H1 (cell line): ENCODE measurements around the gene KRT222. TPM values are rescaled to one million over a fixed set of nuclear protein-coding genes. Genes with fewer than 3 reads are reported as not detected.

ENCODE experiments used
- CTCF ChIA-PET: fragments of 300-600 bp; sonication (Branson Sonifier 250); formaldehyde crosslinking; loops from one replicate; lab custom pipeline; 2021; ENCODE audit not compliant: partially characterized antibody; lab: Charles Lee
- POLR2A ChIA-PET: fragments of 300-600 bp; sonication (Branson Sonifier 250); formaldehyde crosslinking; loops from one replicate; lab custom pipeline; 2021; ENCODE audit warnings: inconsistent platforms; ENCODE audit not compliant: partially characterized antibody; lab: Charles Lee
- DNase-seq, 2 experiments: peaks; one replicate each; pipeline versions ENCODE4 v3.0.0 to v3.0.0-alpha.2; 2010 to 2022; ENCODE audit warnings: low spot score in 2 of 2, low read depth in 1 of 2, mixed read lengths in 1 of 2
- FAIRE-seq: peaks from 2 replicates; lab custom pipeline; 2011; peaks lifted over from hg19 to GRCh38; lab: Jason Lieb, UNC
- H2AFZ ChIP-seq: 2 replicates; pipeline ENCODE4 v1.8.1; 2012; ENCODE audit warnings: low read length, inconsistent platforms
- H2AK5ac ChIP-seq: 2 replicates; pipeline ENCODE4 v1.6.1; 2013; ENCODE audit warnings: low read depth, low read length
- H2BK120ac ChIP-seq: replicated peaks from 2 replicates; pipeline ENCODE3; 2013; ENCODE audit warnings: low read depth, low read length, inconsistent platforms
- H2BK12ac ChIP-seq: 2 replicates; pipeline ENCODE4 v1.6.1; 2013; ENCODE audit warnings: low read depth, low read length
- H2BK15ac ChIP-seq: 2 replicates; pipeline ENCODE4 v1.6.1; 2013; ENCODE audit warnings: low read length
- H2BK20ac ChIP-seq: 2 replicates; pipeline ENCODE4 v1.6.1; 2013; ENCODE audit warnings: low read length
- H2BK5ac ChIP-seq: 2 replicates; pipeline ENCODE4 v1.6.1; 2013; ENCODE audit warnings: low read depth, low read length
- H3K14ac ChIP-seq: 2 replicates; pipeline ENCODE4 v1.6.1; 2013; ENCODE audit warnings: inconsistent platforms; ENCODE audit not compliant: insufficient read length
- H3K18ac ChIP-seq: 2 replicates; pipeline ENCODE4 v1.6.1; 2013; ENCODE audit warnings: low read length; ENCODE audit errors: extremely low read depth
- H3K23ac ChIP-seq: 2 replicates; pipeline ENCODE4 v1.6.1; 2013; ENCODE audit warnings: inconsistent platforms; ENCODE audit not compliant: insufficient read length
- H3K23me2 ChIP-seq: 2 replicates; pipeline ENCODE4 v1.6.1; 2013; ENCODE audit warnings: low read depth, low read length
- H3K27ac ChIP-seq: 2 replicates; pipeline ENCODE4 v1.6.1; 2011; ENCODE audit warnings: low read depth, low read length, inconsistent platforms
- H3K27me3 ChIP-seq, 4 experiments: replicated peaks in 1 of 4; 1 replicate in 1 of 4; 2 replicates in 3 of 4; pipeline versions ENCODE4 v1.6.1 to v1.8.1; 2011 to 2013; ENCODE audit warnings: low read length in 3 of 4, mild to moderate bottlenecking in 3 of 4, inconsistent platforms in 2 of 4, mixed read lengths in 2 of 4, moderate library complexity in 1 of 4; ENCODE audit not compliant: control insufficient read depth in 3 of 4, insufficient read depth in 3 of 4; ENCODE audit errors: extremely low read depth in 1 of 4
- H3K36me3 ChIP-seq, 4 experiments: 2 replicates each; pipeline versions ENCODE4 v1.6.1 to v1.8.1; 2011 to 2013; ENCODE audit warnings: mild to moderate bottlenecking in 4 of 4, low read length in 3 of 4, moderate library complexity in 2 of 4, control low read depth in 1 of 4, inconsistent platforms in 1 of 4; ENCODE audit not compliant: insufficient read depth in 4 of 4, control insufficient read depth in 2 of 4
- H3K4ac ChIP-seq: replicated peaks from 2 replicates; pipeline ENCODE3; 2013; ENCODE audit warnings: low read length, low read depth, mixed read lengths, inconsistent platforms; ENCODE audit not compliant: insufficient read length
- H3K4me1 ChIP-seq, 4 experiments: replicated peaks in 1 of 4; 1 replicate in 1 of 4; 2 replicates in 3 of 4; pipeline versions ENCODE4 v1.6.1 to v1.8.1; 2011 to 2013; ENCODE audit warnings: low read length in 3 of 4, inconsistent platforms in 2 of 4, mixed read lengths in 1 of 4; ENCODE audit not compliant: insufficient read depth in 4 of 4, control insufficient read depth in 3 of 4
- H3K4me2 ChIP-seq, 2 experiments: 2 replicates each; pipeline versions ENCODE4 v1.6.1 to v1.8.1; 2011 to 2013; ENCODE audit warnings: low read depth in 2 of 2, low read length in 2 of 2, control low read depth in 1 of 2, inconsistent platforms in 1 of 2, mild to moderate bottlenecking in 1 of 2; ENCODE audit not compliant: insufficient read depth in 1 of 2
- H3K4me3 ChIP-seq, 4 experiments: fragments of 200-600, 300-600 bp in 1 of 4; sonication (generic), shearing (Covaris generic), sonication (Bioruptor Twin) in 1 of 4; 2 replicates each; pipeline versions ENCODE4 v1.5.1 to v1.8.1; 2011 to 2016; ENCODE audit warnings: low read length in 4 of 4, low read depth in 3 of 4, control low read depth in 2 of 4, inconsistent platforms in 2 of 4, mild to moderate bottlenecking in 2 of 4, mixed read lengths in 1 of 4, moderate library complexity in 1 of 4; ENCODE audit not compliant: insufficient read depth in 2 of 4; ENCODE audit errors: extremely low read depth in 1 of 4
- H3K56ac ChIP-seq: replicated peaks from 2 replicates; pipeline ENCODE3; 2013; ENCODE audit warnings: low read depth, mild to moderate bottlenecking, mixed read lengths, low read length, inconsistent platforms; ENCODE audit not compliant: insufficient read length
- H3K79me1 ChIP-seq: 2 replicates; pipeline ENCODE4 v1.6.1; 2013; ENCODE audit warnings: low read depth, low read length, control low read depth
- H3K79me2 ChIP-seq, 2 experiments: 2 replicates each; pipeline versions ENCODE4 v1.6.1 to v1.8.1; 2012 to 2013; ENCODE audit warnings: low read length in 2 of 2, mild to moderate bottlenecking in 2 of 2, inconsistent platforms in 1 of 2; ENCODE audit not compliant: insufficient read depth in 2 of 2, control insufficient read depth in 1 of 2
- H3K9ac ChIP-seq, 4 experiments: replicated peaks in 1 of 4; 1 replicate in 1 of 4; 2 replicates in 3 of 4; pipeline versions ENCODE4 v1.6.1 to v1.8.1; 2011 to 2013; ENCODE audit warnings: low read depth in 3 of 4, low read length in 3 of 4, control low read depth in 2 of 4, mild to moderate bottlenecking in 2 of 4, moderate library complexity in 2 of 4, inconsistent platforms in 1 of 4; ENCODE audit errors: extremely low read depth in 1 of 4
- H3K9me3 ChIP-seq, 2 experiments: 2 replicates each; pipeline versions ENCODE4 v1.6.1 to v1.8.1; 2012 to 2013; ENCODE audit warnings: mild to moderate bottlenecking in 2 of 2, moderate library complexity in 2 of 2, control low read depth in 1 of 2, inconsistent platforms in 1 of 2, low read depth in 1 of 2, low read length in 1 of 2, mixed read lengths in 1 of 2; ENCODE audit not compliant: insufficient read depth in 2 of 2
- H4K20me1 ChIP-seq, 2 experiments: replicated peaks in 1 of 2; 2 replicates each; pipeline versions ENCODE3 to v1.8.1; 2011 to 2013; ENCODE audit warnings: inconsistent platforms in 2 of 2, low read length in 2 of 2, mild to moderate bottlenecking in 1 of 2; ENCODE audit not compliant: insufficient read depth in 2 of 2, control insufficient read depth in 1 of 2
- H4K5ac ChIP-seq: 2 replicates; pipeline ENCODE4 v1.6.1; 2013; ENCODE audit warnings: low read length, low read depth, mixed read lengths, inconsistent platforms; ENCODE audit not compliant: insufficient read length
- H4K8ac ChIP-seq: 2 replicates; pipeline ENCODE4 v1.8.0; 2013; ENCODE audit warnings: mild to moderate bottlenecking, moderate library complexity, low read length, inconsistent platforms; ENCODE audit not compliant: insufficient read depth; ENCODE audit errors: extremely low read depth
- H4K91ac ChIP-seq: replicated peaks from 2 replicates; pipeline ENCODE3; 2013; ENCODE audit warnings: low read length, mixed read lengths, inconsistent platforms; ENCODE audit not compliant: insufficient read length
- CBX8 ChIP-seq: fragments of 300-800, 300-1000 bp; sonication (generic); IDR thresholded peaks from 2 replicates; pipeline ENCODE4 v1.7.1; 2016; ENCODE audit warnings: low read depth, low read length, borderline replicate concordance
- CREB1 ChIP-seq: IDR thresholded peaks from 2 replicates; pipeline ENCODE4 v1.6.1; 2012; ENCODE audit warnings: inconsistent platforms
- JUN ChIP-seq: IDR thresholded peaks from 2 replicates; pipeline ENCODE4 v1.6.1; 2011; ENCODE audit warnings: low read depth, mild to moderate bottlenecking, improper control_type of control experiment, low read length
- POU5F1 ChIP-seq: IDR thresholded peaks from 2 replicates; pipeline ENCODE4 v1.6.1; 2011; ENCODE audit warnings: low read depth, mild to moderate bottlenecking, low read length, moderate library complexity
- RBBP5 ChIP-seq: IDR thresholded peaks from 2 replicates; pipeline ENCODE4 v1.7.1; 2012; ENCODE audit warnings: low read depth, mild to moderate bottlenecking, inconsistent platforms, low read length, moderate library complexity, borderline replicate concordance
- RXRA ChIP-seq: IDR thresholded peaks from 2 replicates; pipeline ENCODE4 v1.6.1; 2011; ENCODE audit warnings: low read depth, mild to moderate bottlenecking, low read length, moderate library complexity; ENCODE audit not compliant: insufficient read depth
- SUZ12 ChIP-seq: fragments of 200-600 bp; sonication (generic); IDR thresholded peaks from 2 replicates; pipeline ENCODE4 v1.6.1; 2012; ENCODE audit warnings: mild to moderate bottlenecking, inconsistent platforms, low read length, moderate library complexity, mixed read lengths
- TAF1 ChIP-seq: IDR thresholded peaks from 2 replicates; pipeline ENCODE4 v1.6.1; 2011; ENCODE audit warnings: mild to moderate bottlenecking, low read depth, low read length
- TAF7 ChIP-seq: optimal IDR thresholded peaks from 2 replicates; pipeline ENCODE3; 2011; ENCODE audit warnings: low read depth, mild to moderate bottlenecking, inconsistent platforms, low read length, moderate library complexity, borderline replicate concordance
- WGBS, 2 experiments: shearing (Covaris generic) in 1 of 2; methylation state at CpG; one replicate each; pipeline versions ENCODE4 v1.1.6 to v1.1.7; 2013 to 2015; ENCODE audit warnings: low lambda C conversion rate in 2 of 2, mixed read lengths in 2 of 2, inconsistent platforms in 1 of 2, low coverage in 1 of 2, missing lambda C conversion rate in 1 of 2; ENCODE audit not compliant: insufficient replicate concordance in 2 of 2, insufficient coverage in 1 of 2, insufficient read length in 1 of 2; ENCODE audit errors: extremely low coverage in 1 of 2, missing lambda C conversion rate in 1 of 2; 5-methylcytosine and 5-hydroxymethylcytosine counted together
- polyA plus RNA-seq, 7 experiments: library from polyadenylated mRNA; depleted of rRNA in 3 of 7; stranded (reverse) in 5 of 7; unstranded in 2 of 7; fragments of >200 nt in 5 of 7; fragments of 200-250 nt in 2 of 7; gene quantifications; 1 replicate in 5 of 7; 2 replicates in 1 of 7; 4 replicates in 1 of 7; pipeline versions ENCODE4 v1.2.1 to v1.2.3, GENCODE V29; 2011 to 2013; ENCODE audit warnings: missing spikeins in 2 of 7, mixed read lengths in 2 of 7
- total RNA-seq: library from RNA; stranded (reverse); fragmentation: NEBNext Ultra II Directional; extraction: Animal tissue kit (Norgen Biotek cat#: 25700); gene quantifications from 2 replicates; pipeline ENCODE4 v1.2.1, GENCODE V29; 2021
- TF ChIP-seq, protein P1 (sequence below), 3 experiments: IDR thresholded peaks; 1 replicate in 2 of 3; 2 replicates in 1 of 3; pipeline versions ENCODE4 v1.5.1 to v1.6.1; 2011; ENCODE audit warnings: low read length in 3 of 3, mild to moderate bottlenecking in 3 of 3, inconsistent platforms in 2 of 3, low read depth in 1 of 3, moderate library complexity in 1 of 3; ENCODE audit not compliant: insufficient read depth in 1 of 3; ENCODE audit errors: control extremely low read depth in 1 of 3

Gene KRT222
- total and polyA plus RNA-seq, 2 of the 8 experiments (the other 6 are each of a cell fraction or from before 2014, with no cell fraction given): 0.08 to 0.61 TPM

GRCh38 chr17:40697297-40697696, 32.3 kb upstream of the KRT222 start:
- CTCF ChIA-PET: interaction anchor here (1.0 kb wide), 2 partner anchors 82 to 101 kb away, joined by 3 to 4 read pairs; no protein-coding TSS in a partner anchor
- FAIRE-seq: no peak
- WGBS, 2 experiments: 89% methylated on average over 7 of the region's 7 CpGs; no CpG with 5 or more reads in 1 of the 2 experiments

More at GRCh38 chr17:40697297-40697696, 32.3 kb upstream of the KRT222 start:
- Histone ChIP-seq H3K18ac (no peak overlapping the region), H3K56ac (no peak overlapping the region), H4K8ac (no peak overlapping the region), H2AK5ac (no peak overlapping the region), H2BK12ac (no peak overlapping the region), H3K9ac (no peak overlapping the region), H3K14ac (no peak overlapping the region), H2BK15ac (no peak overlapping the region), H3K23me2 (no peaks in the 10 kb centered on the region), H3K79me1 (no peaks in the 10 kb centered on the region), H3K27me3 (no peaks in the 10 kb centered on the region), H3K9me3 (no peaks in the 10 kb centered on the region), H4K91ac (no peak overlapping the region), H3K23ac (no peak overlapping the region), H2BK120ac (no peak overlapping the region), H4K20me1 (no peaks in the 10 kb centered on the region), H3K36me3 (no peaks in the 10 kb centered on the region), H2BK20ac (no peak overlapping the region), H3K4me2 (no peak overlapping the region), H3K4me1 (no peaks in the 10 kb centered on the region), H2BK5ac (no peak overlapping the region), H3K4ac (no peak overlapping the region), H3K27ac (no peak overlapping the region), H3K4me3 (no peak overlapping the region), H2AFZ (no peak overlapping the region), H4K5ac (no peak overlapping the region), H3K79me2 (no peaks in the 10 kb centered on the region)
- POLR2A ChIA-PET: interaction anchor here (1.3 kb wide), 1 partner anchor 11 kb away, joined by 3 read pairs; no protein-coding TSS in a partner anchor
- DNase-seq: no peak
- TF ChIP-seq TAF1 (no peak), RBBP5 (no peak), CREB1 (no peak), JUN (no peak), CBX8 (no peak), POU5F1 (no peak), TAF7 (no peak), RXRA (no peak), SUZ12 (no peak)
- TF ChIP-seq, protein P1, sequence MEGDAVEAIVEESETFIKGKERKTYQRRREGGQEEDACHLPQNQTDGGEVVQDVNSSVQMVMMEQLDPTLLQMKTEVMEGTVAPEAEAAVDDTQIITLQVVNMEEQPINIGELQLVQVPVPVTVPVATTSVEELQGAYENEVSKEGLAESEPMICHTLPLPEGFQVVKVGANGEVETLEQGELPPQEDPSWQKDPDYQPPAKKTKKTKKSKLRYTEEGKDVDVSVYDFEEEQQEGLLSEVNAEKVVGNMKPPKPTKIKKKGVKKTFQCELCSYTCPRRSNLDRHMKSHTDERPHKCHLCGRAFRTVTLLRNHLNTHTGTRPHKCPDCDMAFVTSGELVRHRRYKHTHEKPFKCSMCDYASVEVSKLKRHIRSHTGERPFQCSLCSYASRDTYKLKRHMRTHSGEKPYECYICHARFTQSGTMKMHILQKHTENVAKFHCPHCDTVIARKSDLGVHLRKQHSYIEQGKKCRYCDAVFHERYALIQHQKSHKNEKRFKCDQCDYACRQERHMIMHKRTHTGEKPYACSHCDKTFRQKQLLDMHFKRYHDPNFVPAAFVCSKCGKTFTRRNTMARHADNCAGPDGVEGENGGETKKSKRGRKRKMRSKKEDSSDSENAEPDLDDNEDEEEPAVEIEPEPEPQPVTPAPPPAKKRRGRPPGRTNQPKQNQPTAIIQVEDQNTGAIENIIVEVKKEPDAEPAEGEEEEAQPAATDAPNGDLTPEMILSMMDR (IDR thresholded peaks at IDR 0.05; ENCODE audit: control extremely low read depth in 1 of 3, insufficient read depth in 1 of 3, low read depth in 1 of 3, low read length in 3 of 3): no peak
